Measurements from ENCODE around the gene COL9A1.

DNA sequence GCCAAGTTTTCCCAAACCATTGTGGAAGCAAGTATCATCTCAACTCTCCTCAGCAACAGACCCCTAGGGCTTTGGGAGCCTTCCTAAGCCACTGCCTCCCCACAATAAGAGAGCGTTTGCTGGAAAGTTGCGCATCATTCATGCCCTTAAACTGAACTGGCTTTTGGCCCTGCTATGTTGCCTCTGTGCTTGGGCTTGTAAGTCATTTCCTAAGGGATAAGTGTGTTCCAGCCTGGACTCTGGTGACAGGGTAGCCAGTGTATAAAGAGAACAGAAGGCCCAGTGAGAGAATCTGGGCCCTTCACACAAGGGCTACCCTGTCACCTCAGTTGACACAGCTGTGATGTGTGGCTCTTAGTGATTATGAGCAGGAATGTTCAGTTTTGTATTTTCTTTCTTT is 77.8 kb downstream of the COL9A1 start:
- TF ChIP-seq POLR2A (IDR thresholded peaks at IDR 0.05; ENCODE audit: low read depth, low read length) = no peak
- no peak for TF ChIP-seq POLR2AphosphoS5 (IDR thresholded peaks at IDR 0.05; ENCODE audit: low read depth, low read length)
- no peak for TF ChIP-seq POU2F2 (IDR thresholded peaks at IDR 0.05; ENCODE audit: low read depth, low read length)
